HAP-1 (cell line): ENCODE measurements around the gene SHF.
A peak's percentile ranks its signal among the peaks of the same experiment; 100 is the strongest.

Experiments used
- DNase-seq, 2 experiments: peaks; one replicate each; pipeline ENCODE4 v3.0.0-alpha.2; 2016 to 2020; ENCODE audit warnings: low spot score in 2 of 2
- H3K27me3 ChIP-seq: fragments of 250-450 bp; sonication (Bioruptor Pico); 2 replicates; pipeline ENCODE4 v1.5.1; 2020; ENCODE audit warnings: low read depth, mild to moderate bottlenecking, moderate library complexity
- H3K36me3 ChIP-seq: fragments of 250-450 bp; sonication (Bioruptor Pico); replicated peaks from 2 replicates; pipeline ENCODE4 v1.5.1; 2020; ENCODE audit warnings: mild to moderate bottlenecking
- H3K4me1 ChIP-seq: fragments of 250-450 bp; sonication (Bioruptor Pico); 2 replicates; pipeline ENCODE4 v1.5.1; 2020; ENCODE audit warnings: mild to moderate bottlenecking
- H3K4me3 ChIP-seq: fragments of 250-450 bp; sonication (Bioruptor Pico); 2 replicates; pipeline ENCODE4 v1.5.1; 2020; ENCODE audit warnings: mild to moderate bottlenecking, moderate library complexity
- H3K9me3 ChIP-seq: fragments of 250-450 bp; sonication (Bioruptor Pico); 2 replicates; pipeline ENCODE4 v1.5.1; 2020; ENCODE audit warnings: mild to moderate bottlenecking, moderate library complexity
- in situ Hi-C: fragments of 300-500 bp; cut with MboI; formaldehyde crosslinking; loops from 3 replicates; pipeline ENCODE4 v1.14.3; 2020; ENCODE audit warnings: low sequenced_read_pairs, inconsistent platforms, mixed read lengths

SHF gene

GRCh38 chr15:45185903-45186770 is 1.6 kb downstream of the SHF start:
- H3K4me1 ChIP-seq, result peaks cover 15% of the 10 kb centered on the region
- DNase-seq, result no peak
- H3K4me3 ChIP-seq, result peak overlapping the region; percentile 45

DNA sequence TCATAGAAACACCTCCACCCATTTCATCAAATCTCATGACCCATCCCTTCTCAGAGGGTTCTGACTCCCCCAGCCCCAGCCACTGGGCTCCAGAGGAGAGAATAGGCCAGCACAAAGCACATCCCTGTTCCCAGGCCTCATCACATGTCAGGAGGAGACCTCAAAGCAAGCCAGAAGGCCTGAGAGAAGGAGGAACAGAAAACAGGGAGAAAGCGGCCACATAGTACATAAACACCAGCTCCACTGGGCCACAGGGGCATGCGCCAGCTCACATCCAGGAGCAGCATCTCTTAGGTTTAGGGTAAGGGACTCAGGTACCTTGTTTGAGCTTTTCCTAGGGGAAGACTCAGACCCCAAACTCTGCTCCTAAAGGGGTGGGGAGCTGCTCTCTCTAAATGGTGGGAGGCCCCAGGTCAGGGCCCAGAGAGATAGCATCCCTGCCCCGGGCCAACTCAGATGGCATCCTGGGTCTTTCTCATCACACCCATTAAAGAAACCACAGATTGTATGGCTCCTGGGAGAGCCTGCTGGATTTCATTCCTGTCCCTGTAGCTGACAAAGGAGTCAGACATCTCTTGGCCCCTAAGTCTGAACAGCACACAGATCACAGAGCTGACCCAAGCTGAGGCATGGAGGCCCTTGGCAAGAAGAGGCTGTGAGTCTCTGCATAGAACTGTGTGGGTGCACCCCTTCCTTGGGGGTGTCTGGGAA is 2.5 kb downstream of the SHF start:
- H3K36me3 ChIP-seq, result no peaks in the 10 kb centered on the region
- H3K27me3 ChIP-seq, result no peaks in the 10 kb centered on the region
- no peaks in the 10 kb centered on the region for H3K9me3 ChIP-seq
- H3K4me3 ChIP-seq, result no peak overlapping the region
- DNase-seq, result no peak
- in situ Hi-C loops, result no loop called here
- peaks cover 15% of the 10 kb centered on the region for H3K4me1 ChIP-seq

More at GRCh38 chr15:45185903-45186770, 1.6 kb downstream of the SHF start:
- no peaks in the 10 kb centered on the region for H3K36me3 ChIP-seq
- in situ Hi-C loops, result no loop called here
- H3K9me3 ChIP-seq, result no peaks in the 10 kb centered on the region
- no peaks in the 10 kb centered on the region for H3K27me3 ChIP-seq

GRCh38 chr15:45184562-45185041 is 3.2 kb downstream of the SHF start:
- no peak for DNase-seq
- in situ Hi-C loops, result no loop called here
- H3K4me1 ChIP-seq, result peaks cover 11% of the 10 kb centered on the region
- H3K27me3 ChIP-seq, result no peaks in the 10 kb centered on the region
- H3K36me3 ChIP-seq, result no peaks in the 10 kb centered on the region
- H3K9me3 ChIP-seq, result no peaks in the 10 kb centered on the region
- H3K4me3 ChIP-seq, result no peak overlapping the region

DNA sequence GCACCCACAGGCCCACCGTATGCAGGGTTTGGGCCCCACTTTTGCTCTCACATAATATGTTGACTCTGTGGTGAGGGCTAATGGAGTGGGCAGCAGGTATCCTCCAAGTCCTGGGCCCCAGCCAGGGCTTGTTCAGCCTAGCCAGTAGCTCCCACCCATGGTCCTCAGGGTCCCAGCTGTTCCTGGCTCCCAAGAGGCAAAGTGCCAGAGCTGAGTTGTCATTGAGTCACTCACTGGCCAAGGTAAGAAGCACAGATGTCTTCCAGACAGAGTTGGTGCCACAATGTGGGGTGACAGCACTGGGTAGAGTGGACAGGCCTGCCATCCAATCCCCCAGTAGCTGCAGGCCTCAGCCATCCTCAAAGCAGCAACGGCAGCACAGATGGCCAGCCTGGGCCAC is 4.3 kb downstream of the SHF start:
- Histone ChIP-seq H3K9me3 (no peaks in the 10 kb centered on the region), H3K36me3 (no peaks in the 10 kb centered on the region), H3K27me3 (no peaks in the 10 kb centered on the region), H3K4me1 (peaks cover 11% of the 10 kb centered on the region), H3K4me3 (no peak overlapping the region)
- in situ Hi-C loops, result no loop called here
- no peak for DNase-seq

DNA sequence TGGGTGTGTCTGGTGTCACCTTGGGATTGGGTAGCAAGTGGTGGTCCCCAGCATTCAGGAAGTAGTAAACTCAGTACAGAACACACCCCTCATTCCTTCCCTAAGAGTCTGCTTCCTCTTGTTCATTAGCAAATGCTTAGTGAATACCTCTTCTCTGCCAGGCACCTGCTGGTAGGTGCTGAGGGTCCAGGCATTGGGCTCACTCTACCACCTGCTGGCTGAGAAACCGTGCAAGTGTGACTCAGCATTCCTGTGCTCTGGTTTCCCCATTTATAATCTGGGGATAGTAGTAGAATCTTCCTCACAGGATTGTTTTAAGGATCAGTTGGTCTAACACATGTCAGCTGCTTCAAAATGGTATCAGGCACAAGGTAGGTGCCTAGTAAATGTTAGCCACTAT is 4.8 kb downstream of the SHF start:
- in situ Hi-C loops, result no loop called here

GRCh38 chr15:45181491-45182285 is 6.1 kb downstream of the SHF start:
- H3K4me3 ChIP-seq, result no peak overlapping the region
- no peak for DNase-seq
- H3K9me3 ChIP-seq, result no peaks in the 10 kb centered on the region
- no peaks in the 10 kb centered on the region for H3K27me3 ChIP-seq
- in situ Hi-C loops, result no loop called here
- no peaks in the 10 kb centered on the region for H3K36me3 ChIP-seq
- peaks cover 4% of the 10 kb centered on the region for H3K4me1 ChIP-seq

More for the DNA sequence above, 4.8 kb downstream of the SHF start:
- no peaks in the 10 kb centered on the region for H3K27me3 ChIP-seq
- H3K36me3 ChIP-seq, result no peaks in the 10 kb centered on the region
- no peak for DNase-seq
- H3K4me1 ChIP-seq, result peaks cover 7% of the 10 kb centered on the region
- H3K4me3 ChIP-seq, result no peak overlapping the region
- H3K9me3 ChIP-seq, result no peaks in the 10 kb centered on the region

DNA sequence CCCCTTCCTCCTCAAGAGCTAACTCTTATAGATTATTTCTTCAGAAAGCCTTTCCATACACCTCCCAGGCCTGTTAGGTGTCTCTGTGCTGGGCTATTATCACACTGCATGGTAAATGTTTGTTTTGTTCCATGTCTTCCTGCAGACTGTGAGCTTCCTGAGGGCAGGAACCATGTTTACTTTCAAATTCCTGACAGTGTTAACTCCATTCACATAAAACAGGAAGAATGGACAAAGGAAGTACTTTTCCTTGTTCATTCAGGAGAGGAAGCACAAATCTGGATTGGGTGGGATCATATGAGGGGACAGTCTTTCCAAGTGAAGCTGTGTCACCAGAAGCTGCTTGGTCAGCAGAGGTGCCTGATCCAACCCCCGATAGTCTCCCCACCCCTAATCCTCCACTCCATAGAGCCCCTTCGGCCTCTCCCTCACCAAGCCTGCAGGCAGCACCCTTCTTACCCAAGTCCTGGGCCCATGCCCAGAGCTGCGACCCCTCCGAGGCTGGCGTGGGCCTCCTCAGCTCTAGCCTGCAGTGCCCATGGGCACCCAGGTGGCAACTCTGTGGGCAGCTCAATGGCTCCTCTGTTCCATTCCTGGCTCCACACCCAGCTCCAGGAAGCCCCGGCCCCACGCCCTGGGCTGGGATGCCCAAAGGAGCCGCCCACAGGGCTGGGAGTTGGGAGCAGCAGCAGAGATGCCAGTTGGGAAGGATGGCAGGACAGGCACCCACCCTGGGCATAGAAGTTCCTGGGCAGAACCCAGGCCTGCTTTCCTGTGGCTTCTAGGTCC is 6.9 kb downstream of the SHF start:
- no peaks in the 10 kb centered on the region for H3K36me3 ChIP-seq
- no peaks in the 10 kb centered on the region for H3K9me3 ChIP-seq
- in situ Hi-C loops, result no loop called here
- H3K4me3 ChIP-seq, result no peak overlapping the region
- DNase-seq, result no peak
- H3K27me3 ChIP-seq, result no peaks in the 10 kb centered on the region
- H3K4me1 ChIP-seq, result no peaks in the 10 kb centered on the region

DNA sequence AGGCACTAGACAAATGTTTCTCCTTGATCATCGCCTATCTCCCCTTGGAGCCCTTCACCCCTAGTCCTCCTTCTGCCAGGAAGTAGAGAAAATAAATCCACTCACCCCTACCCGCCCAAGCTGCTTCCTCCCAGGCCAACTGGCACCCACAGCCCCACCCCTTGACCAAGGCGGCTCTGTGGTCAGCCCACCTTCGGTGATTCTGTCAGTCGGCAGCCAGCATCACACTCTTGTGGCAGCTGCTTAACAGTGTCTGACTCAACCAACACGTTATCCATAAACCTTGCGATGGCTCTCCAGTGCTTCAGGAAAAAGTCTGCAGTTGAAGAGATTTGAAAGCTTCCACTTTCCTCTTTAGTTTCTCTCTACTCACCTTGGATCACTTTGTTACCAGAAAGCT is 7.6 kb downstream of the SHF start:
- DNase-seq, result no peak
- in situ Hi-C loops, result no loop called here
- no peak overlapping the region for H3K4me3 ChIP-seq
- H3K9me3 ChIP-seq, result no peaks in the 10 kb centered on the region
- H3K36me3 ChIP-seq, result no peaks in the 10 kb centered on the region
- no peaks in the 10 kb centered on the region for H3K27me3 ChIP-seq
- no peaks in the 10 kb centered on the region for H3K4me1 ChIP-seq

GRCh38 chr15:45179221-45179985 is 8.4 kb downstream of the SHF start:
- no peaks in the 10 kb centered on the region for H3K36me3 ChIP-seq
- peak in 1 of 2 experiments; percentile 62 for DNase-seq

DNA sequence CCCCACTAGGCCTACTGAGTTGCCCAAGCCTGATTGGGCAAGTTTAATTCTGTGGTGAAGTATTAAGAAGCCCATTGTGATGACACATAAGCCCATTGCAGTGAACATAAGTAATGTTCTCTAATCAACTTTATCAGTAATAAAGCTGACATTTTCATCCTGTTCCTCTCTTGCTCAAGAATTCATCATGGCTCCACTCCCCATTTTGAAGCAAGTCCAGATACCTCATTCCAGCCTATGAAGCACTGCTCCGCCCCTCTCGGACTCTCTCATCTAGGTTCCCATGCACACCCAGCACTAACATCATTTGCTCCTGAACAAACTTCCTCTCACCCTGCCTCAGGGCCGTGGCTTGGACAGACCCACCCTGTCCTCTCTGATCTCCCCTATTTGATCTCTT is 10.5 kb downstream of the SHF start:
- no peak for DNase-seq
- no peaks in the 10 kb centered on the region for H3K9me3 ChIP-seq
- H3K27me3 ChIP-seq, result no peaks in the 10 kb centered on the region
- no peaks in the 10 kb centered on the region for H3K36me3 ChIP-seq
- in situ Hi-C loops, result no loop called here
- H3K4me3 ChIP-seq, result no peak overlapping the region
- no peaks in the 10 kb centered on the region for H3K4me1 ChIP-seq

More at GRCh38 chr15:45179221-45179985, 8.4 kb downstream of the SHF start:
- no peaks in the 10 kb centered on the region for H3K9me3 ChIP-seq
- H3K27me3 ChIP-seq, result no peaks in the 10 kb centered on the region
- no peak overlapping the region for H3K4me3 ChIP-seq
- in situ Hi-C loops, result no loop called here
- no peaks in the 10 kb centered on the region for H3K4me1 ChIP-seq

- no peaks in the 10 kb centered on the region for H3K9me3 ChIP-seq
- no peak for DNase-seq
- peaks cover 4% of the 10 kb centered on the region for H3K4me1 ChIP-seq
- in situ Hi-C loops, result loop anchor here (25.0 kb wide), 1 partner anchor 438 kb away; no protein-coding TSS in a partner anchor
- no peaks in the 10 kb centered on the region for H3K27me3 ChIP-seq
- no peak overlapping the region for H3K4me3 ChIP-seq
- no peaks in the 10 kb centered on the region for H3K36me3 ChIP-seq
These were observed 13.2 kb downstream of the SHF start for GRCh38 chr15:45174577-45174976.

DNA sequence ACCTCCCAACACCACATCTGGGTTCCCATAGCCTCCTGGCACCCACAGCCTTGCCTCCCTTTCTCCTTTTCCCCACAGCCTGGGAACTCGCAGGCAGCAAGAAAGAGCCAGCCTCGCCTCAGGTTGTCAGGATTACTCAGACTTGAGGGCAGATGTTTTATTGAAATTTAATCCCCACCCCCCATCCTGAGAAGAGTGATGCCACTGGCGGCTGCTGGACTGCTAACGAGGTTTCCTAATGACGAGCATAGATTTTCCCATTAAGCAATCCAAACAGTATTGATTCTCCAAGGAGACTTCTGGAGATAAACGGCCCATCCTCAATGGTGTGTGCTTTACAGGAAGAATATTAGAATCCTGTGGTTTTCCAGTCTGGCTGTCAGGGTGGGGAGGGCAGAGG is 13.7 kb downstream of the SHF start:
- in situ Hi-C loops, result loop anchor here (25.0 kb wide), 1 partner anchor 438 kb away; no protein-coding TSS in a partner anchor
- Histone ChIP-seq H3K4me3 (no peak overlapping the region), H3K36me3 (no peaks in the 10 kb centered on the region)

More for the DNA sequence above, 13.7 kb downstream of the SHF start:
- Histone ChIP-seq H3K27me3 (no peaks in the 10 kb centered on the region), H3K9me3 (no peaks in the 10 kb centered on the region), H3K4me1 (peaks cover 9% of the 10 kb centered on the region)
- DNase-seq, result no peak
